Middle frontal gyrus (tissue), 1 donor: ENCODE results near the gene ZNRF1.
"Not testable (repeated sequence)": the region's sequence is repeated elsewhere in the genome, so short reads cannot be mapped to it uniquely, and the experiment has no call there.

ENCODE experiments used
- DNase-seq: peaks from one replicate; pipeline ENCODE4 v3.0.0-alpha.2; 2015; ENCODE audit warnings: low spot score; ENCODE audit errors: extremely low spot score

The ZNRF1 gene

GRCh38 chr16:75111961-75112733, 113.3 kb downstream of the ZNRF1 start:
- no peak for DNase-seq

GRCh38 chr16:75112734-75113491, 114.1 kb downstream of the ZNRF1 start:
- no peak for DNase-seq

- no peak for DNase-seq
These were observed 114.8 kb downstream of the ZNRF1 start for GRCh38 chr16:75113541-75114121.

- no peak for DNase-seq
These were observed 115.5 kb downstream of the ZNRF1 start for GRCh38 chr16:75114179-75114945.

GRCh38 chr16:75114946-75115825, 116.4 kb downstream of the ZNRF1 start:
- DNase-seq = no peak

- DNase-seq = peak; percentile 60
These were observed 117.5 kb downstream of the ZNRF1 start, which contains the start of gene LDHD for GRCh38 chr16:75116081-75116910. Gene LDHD, minus strand, starts transcription at chr16:75116780. Its CDS starts 60 bp downstream, at chr16:75116720.

- DNase-seq = no peak
These were observed 118.1 kb downstream of the ZNRF1 start for GRCh38 chr16:75116911-75117245.

- DNase-seq = no peak
These were observed 120.2 kb downstream of the ZNRF1 start for GRCh38 chr16:75118943-75119539.

- DNase-seq = no peak
These were observed 121.4 kb downstream of the ZNRF1 start for GRCh38 chr16:75120253-75120652.

GRCh38 chr16:75121949-75122568, 123.2 kb downstream of the ZNRF1 start:
- DNase-seq = no peak

- no peak for DNase-seq
These were observed 123.8 kb downstream of the ZNRF1 start for GRCh38 chr16:75122609-75123008.

GRCh38 chr16:75127713-75128415, 129.0 kb downstream of the ZNRF1 start:
- DNase-seq = no peak

GRCh38 chr16:75129421-75130149, 130.8 kb downstream of the ZNRF1 start:
- not testable (repeated sequence) for DNase-seq

GRCh38 chr16:75130150-75130771, 131.4 kb downstream of the ZNRF1 start:
- DNase-seq = no peak

GRCh38 chr16:75131081-75131480, 132.3 kb downstream of the ZNRF1 start:
- DNase-seq = no peak

- DNase-seq = no peak
These were observed 139.4 kb downstream of the ZNRF1 start for GRCh38 chr16:75138233-75138632.

GRCh38 chr16:75138636-75139035, 139.8 kb downstream of the ZNRF1 start:
- no peak for DNase-seq
